OCI-M1 (cell line): ENCODE data around the gene CPEB1.
"Not testable (repeated sequence)": the region's sequence is repeated elsewhere in the genome, so short reads cannot be mapped to it uniquely, and the experiment has no call there.

Source experiments
- DNase-seq: peaks from one replicate; lab custom pipeline; 2025; lab: John Stamatoyannopoulos, UW

CPEB1 gene

DNA sequence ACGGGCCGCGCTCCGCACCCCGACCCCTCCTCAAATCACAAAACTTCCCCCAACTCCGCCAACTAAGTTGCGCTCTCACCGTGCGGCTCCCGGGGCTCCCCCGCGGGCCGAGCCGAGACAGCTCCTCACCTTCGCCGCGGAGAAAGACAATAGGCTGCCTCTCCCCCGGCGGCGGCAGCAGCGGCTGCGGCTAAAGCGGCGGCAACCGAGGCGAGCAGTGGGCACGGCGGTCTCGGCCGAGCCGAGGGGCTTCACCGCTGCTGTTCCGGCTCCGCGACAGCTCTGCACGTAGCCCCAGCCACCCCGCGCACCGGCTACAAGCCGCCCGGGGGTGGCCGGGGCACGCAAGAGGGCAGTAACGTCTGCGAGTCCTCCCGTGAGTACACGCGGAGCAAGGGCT, 133.6 kb downstream of the CPEB1 start:
- DNase-seq: not testable (repeated sequence)

DNA sequence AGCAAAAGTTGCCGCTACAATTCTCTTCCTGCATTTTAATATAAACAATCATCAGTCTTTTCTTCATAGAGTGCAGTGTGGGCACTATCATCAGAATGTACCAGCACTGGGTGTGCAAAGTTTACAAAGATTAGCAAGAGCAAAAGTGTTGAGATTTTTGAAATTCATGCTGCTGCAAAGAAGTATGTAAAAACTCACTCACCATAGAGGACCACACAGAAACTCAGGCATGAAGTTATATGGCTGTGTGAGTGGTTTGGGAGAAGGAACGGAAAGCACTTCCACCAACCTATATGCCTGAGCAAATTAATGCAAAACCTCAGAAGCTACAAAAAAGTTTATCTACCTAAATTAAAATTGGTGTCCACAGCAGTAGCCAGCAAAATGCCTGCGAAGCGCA, 139.5 kb downstream of the CPEB1 start:
- DNase-seq: not testable (repeated sequence)

DNA sequence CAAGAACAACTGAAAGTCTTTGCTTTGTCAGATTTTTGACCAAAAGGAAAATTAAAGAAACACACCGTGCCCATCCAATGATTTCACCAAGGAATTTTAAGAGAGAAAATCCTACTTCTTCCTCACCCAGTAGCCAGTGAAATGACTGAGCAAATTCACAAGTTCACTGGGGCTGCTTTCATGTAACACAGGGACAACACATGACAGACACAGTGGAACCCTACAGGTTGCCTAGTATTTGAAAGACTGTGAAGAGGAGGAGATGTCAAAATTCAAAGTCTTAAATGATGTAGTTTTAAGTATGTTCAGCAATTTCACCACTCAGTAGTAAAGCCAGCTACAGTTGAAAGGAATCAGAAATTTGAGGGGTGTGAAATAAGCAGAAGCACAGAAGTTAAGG, 140.1 kb downstream of the CPEB1 start:
- DNase-seq: not testable (repeated sequence)

DNA sequence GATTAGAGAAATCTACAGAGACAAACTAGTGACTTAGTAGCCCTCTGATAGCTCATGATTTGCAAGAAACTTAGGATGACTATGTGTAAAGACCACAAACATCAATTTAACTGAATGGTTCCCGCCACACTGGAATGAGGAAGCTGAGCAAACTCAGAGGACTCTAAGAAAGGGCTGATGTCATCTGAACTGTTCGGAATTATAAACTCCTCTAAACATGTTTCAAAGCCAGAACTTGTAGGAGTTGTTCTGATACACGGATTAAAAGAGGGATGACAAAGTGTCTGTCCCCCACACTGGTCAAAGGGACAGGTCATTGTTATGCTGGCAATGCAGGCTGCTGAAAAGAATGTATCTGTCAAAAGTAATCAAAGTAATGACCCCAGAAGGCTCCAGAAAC, 141.3 kb downstream of the CPEB1 start:
- not testable (repeated sequence) for DNase-seq

DNA sequence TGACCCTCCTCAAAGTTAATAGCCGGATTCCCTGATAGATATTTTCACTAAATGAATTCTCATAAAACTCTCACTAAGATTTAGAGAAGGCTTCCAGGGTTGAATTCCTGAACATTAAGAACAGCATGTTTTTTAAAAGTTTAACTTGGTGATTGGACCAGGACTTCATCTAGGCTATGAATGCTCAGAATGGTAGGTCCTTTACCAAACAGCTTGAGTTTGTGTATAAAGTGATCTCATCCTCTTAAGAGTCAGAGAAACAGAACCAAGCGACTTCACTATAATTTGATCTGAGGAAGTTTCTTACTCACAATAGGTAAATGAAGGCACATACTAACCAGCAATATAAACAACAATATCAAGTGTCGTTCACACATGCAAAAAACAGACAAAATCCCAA, 143.1 kb downstream of the CPEB1 start:
- not testable (repeated sequence) for DNase-seq

DNA sequence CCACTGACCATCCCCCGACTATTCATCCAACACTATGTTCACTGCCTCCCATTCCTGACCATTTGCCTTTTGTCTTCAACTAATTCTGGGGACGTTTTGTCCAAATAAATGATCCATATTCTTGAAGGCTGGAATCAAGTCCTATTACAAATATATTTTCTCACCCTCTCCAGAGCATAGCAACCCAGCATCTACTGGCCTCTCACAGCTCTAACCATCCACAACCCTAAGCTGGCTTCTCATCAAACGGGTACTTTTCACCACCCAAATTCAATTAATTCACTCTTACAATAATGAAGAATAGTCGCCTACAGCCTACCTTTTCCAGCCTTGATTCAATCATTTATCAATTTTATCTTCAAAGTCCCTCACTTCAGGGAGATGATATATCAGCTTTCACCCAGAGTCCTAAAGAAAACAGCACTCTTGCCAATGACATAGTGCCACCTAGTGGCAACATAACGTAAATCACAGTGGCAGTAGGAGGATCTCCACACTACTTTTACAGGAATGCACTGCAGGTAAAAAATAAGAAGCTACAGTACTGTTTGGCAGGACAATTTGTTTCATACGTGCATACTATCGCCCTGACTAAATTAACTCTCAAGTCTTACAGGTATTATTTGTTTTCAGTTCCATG, 144.3 kb downstream of the CPEB1 start:
- DNase-seq: not testable (repeated sequence)

DNA sequence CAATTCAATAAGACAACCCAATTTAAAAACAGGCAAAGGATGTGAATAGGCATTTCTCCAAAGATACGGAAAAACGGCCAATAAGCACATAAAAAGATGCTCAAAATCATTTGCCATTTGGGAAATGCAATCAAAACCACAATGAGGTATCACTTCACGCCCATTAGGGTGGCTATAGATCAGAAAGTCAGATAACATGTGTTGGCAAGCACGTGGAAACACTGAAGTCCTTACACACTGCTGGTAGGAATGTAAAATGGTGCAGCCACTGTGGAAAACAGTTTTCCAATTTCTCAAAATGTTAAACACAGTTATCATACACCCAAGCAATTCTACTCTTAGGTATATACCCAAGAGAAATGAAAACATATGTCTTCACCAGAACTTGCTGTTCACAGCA, 146.4 kb downstream of the CPEB1 start:
- DNase-seq: not testable (repeated sequence)

DNA sequence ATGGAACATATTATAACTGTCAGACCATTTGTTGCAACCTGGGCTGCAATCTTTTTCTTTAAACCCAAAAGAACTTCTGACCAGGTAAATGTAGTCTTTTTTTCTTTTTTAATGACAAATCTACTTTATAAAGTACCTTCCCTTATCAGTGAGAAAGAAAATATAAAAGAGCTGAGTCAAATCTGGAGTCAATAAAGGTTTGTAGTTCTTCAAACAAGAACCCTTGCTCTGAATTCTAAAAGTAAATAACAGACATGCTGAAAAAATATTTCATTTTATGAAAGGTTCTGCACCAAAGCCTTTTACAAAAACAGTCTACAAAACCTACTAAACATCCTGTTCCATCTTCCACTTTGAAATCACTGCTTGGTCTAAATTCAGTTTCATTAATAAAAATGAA, 149.2 kb downstream of the CPEB1 start:
- DNase-seq: not testable (repeated sequence)
